CD4-positive, alpha-beta memory T cell (primary cell): Measurements from ENCODE around the gene SPOCK2. TPM values are rescaled to one million over a fixed set of nuclear protein-coding genes. Genes with fewer than 3 reads are reported as not detected.

Experiments
- CTCF ChIA-PET: fragments of 350-600 bp; sonication (Branson Sonifier 250); formaldehyde crosslinking; loops from one replicate; lab custom pipeline; 2021; ENCODE audit warnings: inconsistent platforms; ENCODE audit not compliant: partially characterized antibody; lab: Charles Lee
- POLR2A ChIA-PET: fragments of 350-600 bp; sonication (Branson Sonifier 250); formaldehyde crosslinking; loops from one replicate; lab custom pipeline; 2021; ENCODE audit not compliant: partially characterized antibody; lab: Charles Lee
- DNase-seq, 5 donors: peaks; one replicate each; pipeline versions ENCODE4 v3.0.0 to v3.0.0-alpha.2; 2020 to 2022; ENCODE audit warnings: mixed read lengths in 1 of 5
- H3K27ac ChIP-seq: one replicate; pipeline ENCODE4 v1.7.0; 2013; ENCODE audit warnings: low read depth, low read length
- H3K27me3 ChIP-seq: 2 replicates; pipeline ENCODE4 v1.7.0; 2013; ENCODE audit warnings: mild to moderate bottlenecking, low read length, moderate library complexity; ENCODE audit not compliant: insufficient read depth
- H3K36me3 ChIP-seq: 2 replicates; pipeline ENCODE4 v1.7.0; 2013; ENCODE audit warnings: mild to moderate bottlenecking, low read length, moderate library complexity; ENCODE audit not compliant: insufficient read depth
- H3K4me1 ChIP-seq: 2 replicates; pipeline ENCODE4 v1.7.0; 2013; ENCODE audit warnings: mild to moderate bottlenecking, low read length, moderate library complexity; ENCODE audit not compliant: insufficient read depth
- H3K4me3 ChIP-seq, 2 donors: one replicate each; pipeline ENCODE4 v1.7.0; 2013; ENCODE audit warnings: low read length in 2 of 2, mild to moderate bottlenecking in 1 of 2
- H3K9me3 ChIP-seq, 2 donors: one replicate each; pipeline ENCODE4 v1.7.0; 2013; ENCODE audit warnings: low read length in 2 of 2, control low read depth in 1 of 2; ENCODE audit not compliant: control insufficient read depth in 1 of 2
- H3K27ac Mint-ChIP-seq, 7 donors: one replicate each; pipeline ENCODE4 v1.8.0; 2020 to 2021; ENCODE audit warnings: mixed read lengths in 7 of 7, mild to moderate bottlenecking in 6 of 7, inconsistent platforms in 3 of 7, moderate library complexity in 3 of 7
- H3K27me3 Mint-ChIP-seq, 2 donors: one replicate each; pipeline ENCODE4 v1.8.0; 2020 to 2021; ENCODE audit warnings: mixed read lengths in 2 of 2
- H3K36me3 Mint-ChIP-seq, 2 donors: one replicate each; pipeline ENCODE4 v1.8.0; 2020 to 2021; ENCODE audit warnings: mixed read lengths in 2 of 2, inconsistent platforms in 1 of 2, mild to moderate bottlenecking in 1 of 2
- H3K4me1 Mint-ChIP-seq, 4 donors: one replicate each; pipeline ENCODE4 v1.8.0; 2020 to 2021; ENCODE audit warnings: mixed read lengths in 4 of 4, mild to moderate bottlenecking in 1 of 4
- H3K4me3 Mint-ChIP-seq, 8 donors: one replicate each; pipeline ENCODE4 v1.8.0; 2020 to 2021; ENCODE audit warnings: mixed read lengths in 8 of 8, mild to moderate bottlenecking in 7 of 8, moderate library complexity in 6 of 8, inconsistent platforms in 3 of 8
- H3K9me3 Mint-ChIP-seq, 8 donors: one replicate each; pipeline ENCODE4 v1.8.0; 2020 to 2021; ENCODE audit warnings: mixed read lengths in 8 of 8, mild to moderate bottlenecking in 5 of 8, inconsistent platforms in 3 of 8, moderate library complexity in 1 of 8
- intact Hi-C: fragments of 100-400 bp; cut with micrococcal nuclease; formaldehyde crosslinking; loops from one replicate; pipeline ENCODE4 v1.15.1; 2023
- polyA plus RNA-seq, 2 donors: library from polyadenylated mRNA; unstranded; fragments of 300-500 nt; fragmentation: Illumina TruSeq; gene quantifications; one replicate each; pipeline ENCODE4 v1.2.3, GENCODE V29; 2021
- total RNA-seq, 2 experiments: library from RNA; stranded (reverse); gene quantifications; one replicate each; pipeline ENCODE4 v1.2.3, GENCODE V29; 2021

Gene SPOCK2
- total and polyA plus RNA-seq, 4 experiments from 2014 or later: 174 to 556 (median 406) TPM

GRCh38 chr10:72053690-72054089, 34.7 kb downstream of the SPOCK2 start:
- no peaks in the 10 kb centered on the region for H3K36me3 Mint-ChIP-seq
- Histone ChIP-seq H3K27ac (no peak overlapping the region), H3K27me3 (no peaks in the 10 kb centered on the region), H3K4me1 (no peaks in the 10 kb centered on the region), H3K36me3 (no peaks in the 10 kb centered on the region), H3K4me3 (no peak overlapping the region), H3K9me3 (no peaks in the 10 kb centered on the region)
- no peak overlapping the region for H3K27ac Mint-ChIP-seq
- POLR2A ChIA-PET: interaction anchor here (11.0 kb wide), 1 partner anchor 16 kb away, joined by 83 read pairs; no protein-coding TSS in a partner anchor
- intact Hi-C loops: no loop called here
- peaks cover 6 to 12% (median 7%) of the 10 kb centered on the region in 4 donors for H3K4me1 Mint-ChIP-seq
- H3K9me3 Mint-ChIP-seq: peaks cover 0 to 7% (median 0%) of the 10 kb centered on the region in 8 donors
- no peak for DNase-seq
- H3K4me3 Mint-ChIP-seq: no peak overlapping the region
- no peaks in the 10 kb centered on the region for H3K27me3 Mint-ChIP-seq
- CTCF ChIA-PET: interaction anchor here (0.6 kb wide), 1 partner anchor 69 kb away, joined by 3 read pairs; no protein-coding TSS in a partner anchor

DNA sequence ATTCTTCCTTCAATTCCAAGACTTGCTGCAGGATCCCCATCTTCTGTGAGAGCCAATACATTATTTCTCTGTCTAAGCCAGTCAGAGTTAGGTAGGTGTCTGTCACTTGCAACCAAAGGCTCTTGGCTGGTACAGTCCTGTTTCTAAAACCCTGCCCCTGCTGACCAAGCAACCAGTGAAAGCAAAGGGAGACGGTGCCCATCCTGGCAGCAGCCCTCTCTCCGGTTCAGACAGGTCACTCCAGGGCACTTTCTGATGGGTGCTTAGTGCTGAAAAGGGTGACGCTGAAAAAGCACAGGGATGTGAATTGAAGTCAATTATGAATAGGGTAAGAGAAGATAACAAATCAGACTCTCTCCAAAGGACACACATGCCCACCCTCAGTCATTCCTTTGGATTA, 37.5 kb downstream of the SPOCK2 start:
- Histone ChIP-seq H3K9me3 (no peaks in the 10 kb centered on the region), H3K36me3 (no peaks in the 10 kb centered on the region), H3K4me1 (no peaks in the 10 kb centered on the region), H3K27ac (no peak overlapping the region), H3K27me3 (no peaks in the 10 kb centered on the region), H3K4me3 (no peak overlapping the region)
- H3K27me3 Mint-ChIP-seq: no peaks in the 10 kb centered on the region
- ChIA-PET CTCF (interaction anchor here (1.5 to 4.7 kb wide), 6 partner anchors 8 to 276 kb away, joined by 3 to 61 read pairs (median 34); no protein-coding TSS in a partner anchor), POLR2A (interaction anchor here (0.6 kb wide), 1 partner anchor 9 kb away, joined by 3 read pairs; no protein-coding TSS in a partner anchor)
- intact Hi-C loops: no loop called here
- peaks cover 4 to 12% (median 6%) of the 10 kb centered on the region in 4 donors for H3K4me1 Mint-ChIP-seq
- H3K27ac Mint-ChIP-seq: peak overlapping the region in 1 of 7 donors; percentile 13
- no peak overlapping the region for H3K4me3 Mint-ChIP-seq
- H3K36me3 Mint-ChIP-seq: no peaks in the 10 kb centered on the region
- DNase-seq: no peak
- peaks cover 0 to 6% (median 0%) of the 10 kb centered on the region in 8 donors for H3K9me3 Mint-ChIP-seq

DNA sequence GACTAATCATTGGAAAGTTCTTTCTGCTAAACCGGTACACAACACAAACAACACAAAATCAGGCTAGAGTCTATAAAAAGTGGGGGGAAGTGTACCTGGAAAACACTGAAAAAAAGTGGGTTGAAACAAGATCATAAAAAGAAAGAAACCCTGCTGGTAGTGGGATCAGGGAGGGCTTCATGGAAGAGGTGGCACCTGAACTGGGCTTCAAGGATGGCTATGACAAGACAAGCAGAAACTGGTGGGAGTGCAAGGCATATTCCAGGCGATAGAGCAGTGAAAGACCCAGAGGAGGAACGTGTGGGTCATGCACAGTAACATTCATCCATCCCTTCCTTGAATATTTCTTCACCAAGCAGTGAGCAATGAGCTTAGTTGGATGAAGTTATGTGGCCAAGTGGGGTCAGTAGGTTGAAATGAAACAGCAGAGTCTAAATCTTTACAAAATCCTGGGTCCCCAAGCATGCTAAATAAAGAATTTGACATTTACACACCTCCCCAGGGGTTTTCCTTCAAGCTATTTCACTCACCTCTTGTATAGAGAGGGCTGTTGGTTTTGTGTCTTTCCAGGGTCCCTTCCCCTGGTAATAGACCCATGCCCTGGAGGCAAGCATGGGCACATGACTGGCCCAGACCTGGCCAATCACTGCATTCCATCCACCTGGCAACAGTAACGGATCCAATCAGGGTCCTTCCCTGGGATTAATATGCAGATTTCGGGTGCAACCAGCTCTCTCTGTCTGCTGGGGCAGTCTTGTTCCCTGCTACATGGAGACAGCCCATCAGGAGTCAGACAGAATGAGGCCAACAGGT, 38.2 kb downstream of the SPOCK2 start:
- POLR2A ChIA-PET: interaction anchor here (0.8 to 3.2 kb wide), 4 partner anchors 8 to 287 kb away, joined by 3 to 29 read pairs (median 6); no protein-coding TSS in a partner anchor
- Mint-ChIP-seq H3K4me3 (no peak overlapping the region), H3K36me3 (no peaks in the 10 kb centered on the region), H3K27ac (peak overlapping the region in 1 of 7 donors; percentile 34), H3K9me3 (peaks cover 0 to 4% (median 0%) of the 10 kb centered on the region in 8 donors), H3K4me1 (peaks cover 4 to 12% (median 6%) of the 10 kb centered on the region in 4 donors), H3K27me3 (no peaks in the 10 kb centered on the region)
- Histone ChIP-seq H3K9me3 (no peaks in the 10 kb centered on the region), H3K4me1 (no peaks in the 10 kb centered on the region), H3K27ac (no peak overlapping the region), H3K4me3 (no peak overlapping the region), H3K27me3 (no peaks in the 10 kb centered on the region), H3K36me3 (no peaks in the 10 kb centered on the region)
- CTCF ChIA-PET: interaction anchor here (0.7 to 4.7 kb wide), 16 partner anchors 9 to 303 kb away, joined by 3 to 75 read pairs (median 12); no protein-coding TSS in a partner anchor
- intact Hi-C loops: loop anchor here (2.0 kb wide), 1 partner anchor 277 kb away; no protein-coding TSS in a partner anchor
- DNase-seq: no peak

- Histone ChIP-seq H3K36me3 (no peaks in the 10 kb centered on the region), H3K4me1 (no peaks in the 10 kb centered on the region), H3K9me3 (no peaks in the 10 kb centered on the region), H3K27ac (no peak overlapping the region), H3K4me3 (no peak overlapping the region), H3K27me3 (no peaks in the 10 kb centered on the region)
- H3K9me3 Mint-ChIP-seq: peaks cover 0 to 4% (median 0%) of the 10 kb centered on the region in 8 donors
- H3K27ac Mint-ChIP-seq: peak overlapping the region in 2 of 7 donors; percentile 29 to 34
- ChIA-PET POLR2A (interaction anchor here (0.6 to 3.2 kb wide), 6 partner anchors 9 to 288 kb away, joined by 3 to 29 read pairs (median 6); partner anchors contain the start of gene SPOCK2), CTCF (interaction anchor here (0.7 to 4.7 kb wide), 39 partner anchors 10 to 314 kb away, joined by 3 to 75 read pairs (median 7); partner anchors contain the start of gene SPOCK2)
- intact Hi-C loops: loop anchor here (2.0 kb wide), 1 partner anchor 277 kb away; no protein-coding TSS in a partner anchor
- H3K4me1 Mint-ChIP-seq: peaks cover 1 to 8% (median 6%) of the 10 kb centered on the region in 4 donors
- no peak overlapping the region for H3K4me3 Mint-ChIP-seq
- no peaks in the 10 kb centered on the region for H3K36me3 Mint-ChIP-seq
- DNase-seq: no peak
- H3K27me3 Mint-ChIP-seq: no peaks in the 10 kb centered on the region
Observed at GRCh38 chr10:72049472-72049871, 38.9 kb downstream of the SPOCK2 start.

DNA sequence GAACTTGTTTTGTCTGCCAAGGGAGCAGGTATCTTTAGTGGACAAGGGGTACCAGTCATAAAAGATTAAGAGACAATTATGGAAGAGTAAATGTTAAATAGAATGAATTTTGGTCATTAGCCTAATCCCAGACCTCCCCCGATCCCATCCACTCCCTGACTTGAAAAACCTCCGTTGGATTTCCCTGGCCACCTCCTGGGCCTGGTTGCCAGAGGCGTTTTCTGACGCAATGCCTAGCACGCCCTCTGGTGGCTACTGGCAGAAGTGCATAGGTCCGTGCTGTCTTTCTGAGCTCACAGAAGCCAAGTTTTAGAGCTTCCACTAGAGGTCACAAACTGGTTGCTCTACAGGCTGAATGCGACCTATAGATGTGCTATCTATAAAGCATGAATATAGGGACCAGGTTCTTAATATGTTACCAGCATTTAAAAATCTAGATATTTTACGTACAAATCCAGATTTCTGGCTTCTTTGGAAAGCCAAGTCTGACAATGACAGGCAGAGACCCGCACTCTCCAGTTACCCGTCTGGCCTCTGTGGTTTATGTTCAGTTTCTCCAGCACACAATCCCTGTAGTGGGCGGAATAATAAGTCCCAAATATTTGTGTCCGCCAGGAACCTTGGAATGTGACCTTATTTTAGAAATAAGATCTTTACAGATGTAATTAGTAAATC, 39.8 kb downstream of the SPOCK2 start:
- Histone ChIP-seq H3K4me3 (no peak overlapping the region), H3K36me3 (no peaks in the 10 kb centered on the region), H3K4me1 (no peaks in the 10 kb centered on the region), H3K9me3 (no peaks in the 10 kb centered on the region), H3K27ac (no peak overlapping the region), H3K27me3 (no peaks in the 10 kb centered on the region)
- peaks cover 1 to 8% (median 6%) of the 10 kb centered on the region in 4 donors for H3K4me1 Mint-ChIP-seq
- H3K36me3 Mint-ChIP-seq: no peaks in the 10 kb centered on the region
- CTCF ChIA-PET: interaction anchor here (0.6 to 4.7 kb wide), 71 partner anchors 10 to 729 kb away, joined by 3 to 75 read pairs (median 5); partner anchors contain the start of genes ANAPC16, ASCC1, SLC29A3 and SPOCK2
- no peak overlapping the region for H3K4me3 Mint-ChIP-seq
- intact Hi-C loops: loop anchor here (1.0 to 2.0 kb wide), 5 partner anchors 40 to 289 kb away; partner anchors contain the start of gene SPOCK2
- DNase-seq: peak; percentile 81 to 84 (median 81)
- POLR2A ChIA-PET: interaction anchor here (0.6 to 3.2 kb wide), 10 partner anchors 10 to 289 kb away, joined by 3 to 29 read pairs (median 4); partner anchors contain the start of genes ANAPC16, ASCC1 and SPOCK2
- peaks cover 0 to 4% (median 0%) of the 10 kb centered on the region in 8 donors for H3K9me3 Mint-ChIP-seq
- peak overlapping the region in 3 of 7 donors; percentile 20 to 78 (median 70) for H3K27ac Mint-ChIP-seq
- no peaks in the 10 kb centered on the region for H3K27me3 Mint-ChIP-seq

DNA sequence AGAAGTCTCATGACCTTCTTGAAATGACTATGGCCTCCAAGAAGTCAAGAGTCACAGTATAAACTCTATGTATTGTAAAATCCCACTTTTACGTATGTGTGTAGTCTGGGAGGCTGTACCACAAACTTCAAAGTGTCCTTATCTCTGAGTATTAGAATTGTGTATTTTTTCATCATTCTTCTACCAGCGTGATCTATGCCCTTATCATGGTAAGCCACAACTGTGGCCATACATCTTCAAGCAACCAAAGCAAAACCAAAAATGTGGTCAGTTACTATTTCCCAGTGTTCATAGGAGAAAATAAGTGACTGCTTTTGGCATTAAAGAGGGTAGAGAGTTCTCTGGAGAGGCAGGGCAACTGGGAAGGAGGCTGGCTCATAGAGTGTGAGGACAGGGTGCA, 42.8 kb downstream of the SPOCK2 start:
- Histone ChIP-seq H3K9me3 (no peaks in the 10 kb centered on the region), H3K4me1 (no peaks in the 10 kb centered on the region), H3K4me3 (no peak overlapping the region), H3K27ac (no peak overlapping the region), H3K27me3 (no peaks in the 10 kb centered on the region), H3K36me3 (no peaks in the 10 kb centered on the region)
- no peak for DNase-seq
- intact Hi-C loops: no loop called here
- Mint-ChIP-seq H3K4me1 (peaks cover 1 to 8% (median 6%) of the 10 kb centered on the region in 4 donors), H3K27ac (no peak overlapping the region), H3K9me3 (peaks cover 0 to 4% (median 0%) of the 10 kb centered on the region in 8 donors), H3K27me3 (no peaks in the 10 kb centered on the region), H3K36me3 (no peaks in the 10 kb centered on the region), H3K4me3 (no peak overlapping the region)
- ChIA-PET POLR2A (no interaction called here), CTCF (interaction anchor here (0.9 to 1.4 kb wide), 6 partner anchors 11 to 298 kb away, joined by 3 to 5 read pairs (median 3); no protein-coding TSS in a partner anchor)
